Caco-2 (cell line): ENCODE measurements around the gene R3HDML. TPM values are rescaled to one million over a fixed set of nuclear protein-coding genes. Genes with fewer than 3 reads are reported as not detected.
A peak's percentile ranks its signal among the peaks of the same experiment; 100 is the strongest.

Source experiments
- BruUV-seq: library from RNA; stranded (reverse); fragments of 400-500 nt; replicated peaks from 2 replicates; lab custom pipeline; 2021; lab: Mats Ljungman, UMichigan
- CTCF ChIA-PET: fragments of 300-600 bp; sonication (Branson Sonifier 250); formaldehyde crosslinking; loops from one replicate; lab custom pipeline; 2022; ENCODE audit warnings: antibody characterized with exemption; lab: Charles Lee
- POLR2A ChIA-PET: fragments of 300-600 bp; sonication (Branson Sonifier 250); formaldehyde crosslinking; loops from one replicate; lab custom pipeline; 2022; ENCODE audit warnings: antibody characterized with exemption; lab: Charles Lee
- DNase-seq, 2 experiments: peaks; one replicate each; pipeline versions ENCODE4 v3.0.0 to v3.0.0-alpha.2; 2020 to 2022
- H3K27me3 ChIP-seq: replicated peaks from 2 replicates; pipeline ENCODE4 v1.6.0; 2011; ENCODE audit warnings: low read length; ENCODE audit not compliant: control insufficient read depth, insufficient read depth
- H3K36me3 ChIP-seq: 2 replicates; pipeline ENCODE4 v1.5.1; 2011; ENCODE audit warnings: low read length; ENCODE audit not compliant: control insufficient read depth, insufficient read depth
- H3K4me1 ChIP-seq: fragments of 250-450 bp; sonication (Bioruptor Pico); 2 replicates; pipeline ENCODE4 v1.5.1; 2020; ENCODE audit warnings: mild to moderate bottlenecking
- H3K4me3 ChIP-seq: 2 replicates; pipeline ENCODE4 v1.5.1; 2011; ENCODE audit warnings: low read depth, mild to moderate bottlenecking, control low read depth, low read length
- H3K9me3 ChIP-seq: fragments of 250-450 bp; sonication (Bioruptor Pico); 2 replicates; pipeline ENCODE4 v1.5.1; 2020; ENCODE audit warnings: mild to moderate bottlenecking, moderate library complexity
- H3K27ac Mint-ChIP-seq: one replicate; pipeline ENCODE4 v1.8.0; 2022; ENCODE audit warnings: mixed read lengths; ENCODE audit not compliant: unreplicated experiment
- H3K27me3 Mint-ChIP-seq: one replicate; pipeline ENCODE4 v1.8.0; 2022; ENCODE audit warnings: mixed read lengths; ENCODE audit not compliant: insufficient read depth, unreplicated experiment
- H3K36me3 Mint-ChIP-seq: one replicate; pipeline ENCODE4 v1.8.0; 2022; ENCODE audit warnings: mild to moderate bottlenecking, mixed read lengths; ENCODE audit not compliant: insufficient read depth, unreplicated experiment
- H3K4me1 Mint-ChIP-seq: one replicate; pipeline ENCODE4 v1.8.0; 2022; ENCODE audit warnings: low read depth, mixed read lengths; ENCODE audit not compliant: unreplicated experiment
- H3K4me3 Mint-ChIP-seq: one replicate; pipeline ENCODE4 v1.8.0; 2022; ENCODE audit warnings: mild to moderate bottlenecking, moderate library complexity, mixed read lengths; ENCODE audit not compliant: unreplicated experiment
- H3K9me3 Mint-ChIP-seq: one replicate; pipeline ENCODE4 v1.8.0; 2022; ENCODE audit warnings: mixed read lengths; ENCODE audit not compliant: unreplicated experiment
- CTCF ChIP-seq, 2 experiments: fragments of 200-600 bp in 1 of 2; IDR thresholded peaks; 1 replicate in 1 of 2; 2 replicates in 1 of 2; pipeline versions ENCODE4 v1.5.1 to v1.8.0; 2011 to 2022; ENCODE audit warnings: antibody characterized with exemption in 1 of 2, control low read depth in 1 of 2, inconsistent platforms in 1 of 2, low read depth in 1 of 2, low read length in 1 of 2, mild to moderate bottlenecking in 1 of 2, moderate library complexity in 1 of 2; ENCODE audit not compliant: insufficient read depth in 1 of 2, severe bottlenecking in 1 of 2, unreplicated experiment in 1 of 2
- intact Hi-C: fragments of 100-400 bp; cut with micrococcal nuclease; formaldehyde crosslinking; loops from one replicate; pipeline ENCODE4 v1.10.0; 2022; ENCODE audit not compliant: unreplicated experiment
- total RNA-seq: library from RNA; stranded (reverse); gene quantifications from 2 replicates; pipeline ENCODE4 v1.2.3, GENCODE V29; 2022

The R3HDML gene
- total RNA-seq, 1 experiment from 2014 or later, result not detected

GRCh38 chr20:44342248-44342647 lies 5.4 kb downstream of the R3HDML start:
- Histone ChIP-seq H3K9me3 (no peaks in the 10 kb centered on the region), H3K4me1 (peaks cover under 1% of the 10 kb centered on the region), H3K27me3 (no peaks in the 10 kb centered on the region), H3K4me3 (no peak overlapping the region), H3K36me3 (no peaks in the 10 kb centered on the region)
- ChIA-PET POLR2A (no interaction called here), CTCF (interaction anchor here (0.7 kb wide), 1 partner anchor 42 kb away, joined by 3 read pairs; no protein-coding TSS in a partner anchor)
- no peak for DNase-seq
- Mint-ChIP-seq H3K4me1 (peaks cover 7% of the 10 kb centered on the region), H3K9me3 (no peaks in the 10 kb centered on the region), H3K4me3 (no peak overlapping the region), H3K36me3 (peaks cover 6% of the 10 kb centered on the region), H3K27me3 (no peaks in the 10 kb centered on the region), H3K27ac (peak overlapping the region; percentile 4)
- BruUV-seq, result no TSS peak
- no peak for TF ChIP-seq CTCF (IDR thresholded peaks at IDR 0.05; ENCODE audit: insufficient read depth in 1 of 2, low read depth in 1 of 2, low read length in 1 of 2, severe bottlenecking in 1 of 2, unreplicated experiment in 1 of 2)
- intact Hi-C loops, result no loop called here

- no peaks in the 10 kb centered on the region; the same call in 1 of the 2 replicates for H3K36me3 ChIP-seq
- no peak for DNase-seq
- BruUV-seq, result no TSS peak
- H3K9me3 ChIP-seq, result no peaks in the 10 kb centered on the region
- no peak overlapping the region for H3K27ac Mint-ChIP-seq
- H3K9me3 Mint-ChIP-seq, result no peaks in the 10 kb centered on the region
- peaks cover 16% of the 10 kb centered on the region for H3K4me1 Mint-ChIP-seq
- H3K27me3 ChIP-seq, result no peaks in the 10 kb centered on the region
- intact Hi-C loops, result no loop called here
- no peak overlapping the region for H3K4me3 ChIP-seq
- H3K27me3 Mint-ChIP-seq, result no peaks in the 10 kb centered on the region
- H3K4me1 ChIP-seq, result peaks cover 10% of the 10 kb centered on the region
- TF ChIP-seq CTCF (IDR thresholded peaks at IDR 0.05; ENCODE audit: insufficient read depth in 1 of 2, low read depth in 1 of 2, low read length in 1 of 2, severe bottlenecking in 1 of 2, unreplicated experiment in 1 of 2), result no peak
- POLR2A ChIA-PET, result no interaction called here
- H3K36me3 Mint-ChIP-seq, result peaks cover 11% of the 10 kb centered on the region
- H3K4me3 Mint-ChIP-seq, result no peak overlapping the region
- CTCF ChIA-PET, result interaction anchor here (1.1 kb wide), 1 partner anchor 41 kb away, joined by 3 read pairs; no protein-coding TSS in a partner anchor
These were observed 6.4 kb downstream of the R3HDML start for GRCh38 chr20:44343162-44343675.

GRCh38 chr20:44344723-44345122 lies 7.9 kb downstream of the R3HDML start:
- CTCF ChIA-PET, result interaction anchor here (0.7 kb wide), 1 partner anchor 134 kb away, joined by 3 read pairs; no protein-coding TSS in a partner anchor
- intact Hi-C loops, result no loop called here
- Mint-ChIP-seq H3K4me3 (no peak overlapping the region), H3K4me1 (peaks cover 20% of the 10 kb centered on the region), H3K27ac (no peak overlapping the region), H3K27me3 (no peaks in the 10 kb centered on the region), H3K36me3 (peaks cover 11% of the 10 kb centered on the region), H3K9me3 (no peaks in the 10 kb centered on the region)
- H3K36me3 ChIP-seq, result no peaks in the 10 kb centered on the region; the same call in 1 of the 2 replicates
- H3K9me3 ChIP-seq, result no peaks in the 10 kb centered on the region
- BruUV-seq, result no TSS peak
- H3K27me3 ChIP-seq, result no peaks in the 10 kb centered on the region
- no peak for TF ChIP-seq CTCF (IDR thresholded peaks at IDR 0.05; ENCODE audit: insufficient read depth in 1 of 2, low read depth in 1 of 2, low read length in 1 of 2, severe bottlenecking in 1 of 2, unreplicated experiment in 1 of 2)
- POLR2A ChIA-PET, result no interaction called here
- no peak overlapping the region for H3K4me3 ChIP-seq
- H3K4me1 ChIP-seq, result peaks cover 12% of the 10 kb centered on the region
- DNase-seq, result no peak
